Stimulated activated CD4-positive, alpha-beta T cell treated with anti-CD3 and anti-CD28 coated beads, Interleukin-4, amount 100 ng/mL, for 24 hours (primary cell): Measurements from ENCODE around the gene IRF8.

Source experiments
- DNase-seq: peaks from one replicate; pipeline ENCODE4 v3.0.0-alpha.2; 2020

IRF8 gene

GRCh38 chr16:85963753-85964285 is 64.9 kb downstream of the IRF8 start:
- no peak for DNase-seq

GRCh38 chr16:85965125-85965524 is 66.2 kb downstream of the IRF8 start:
- DNase-seq: no peak

- DNase-seq: no peak
Observed at GRCh38 chr16:85967111-85967510, 68.1 kb downstream of the IRF8 start.

GRCh38 chr16:85968041-85968920 is 69.3 kb downstream of the IRF8 start:
- no peak for DNase-seq

- DNase-seq: no peak
Observed at GRCh38 chr16:85969159-85969558, 70.2 kb downstream of the IRF8 start.

GRCh38 chr16:85969591-85969990 is 70.6 kb downstream of the IRF8 start:
- DNase-seq: no peak

- DNase-seq: no peak
Observed at GRCh38 chr16:85970016-85970733, 71.2 kb downstream of the IRF8 start.

- DNase-seq: no peak
Observed at GRCh38 chr16:85970738-85971137, 71.8 kb downstream of the IRF8 start.
